Smooth muscle cell (in vitro differentiated cells): ENCODE results near the gene LIPC. TPM values are rescaled to one million over a fixed set of nuclear protein-coding genes. Genes with fewer than 3 reads are reported as not detected.

Source experiments
- DNase-seq: peaks from one replicate; lab custom pipeline; 2025; ENCODE audit not compliant: unreplicated experiment; lab: John Stamatoyannopoulos, UW
- H2AFZ ChIP-seq: fragments of 200-600 bp; sonication (generic); 2 replicates; pipeline ENCODE4 v1.6.0; 2016; ENCODE audit warnings: antibody characterized with exemption, low read depth, mild to moderate bottlenecking
- H3F3A ChIP-seq: fragments of 200-600 bp; sonication (generic); 2 replicates; pipeline ENCODE4 v1.6.0; 2017; ENCODE audit warnings: antibody characterized with exemption, low read depth
- H3K27ac ChIP-seq: fragments of 200-600 bp; sonication (generic); 2 replicates; pipeline ENCODE4 v1.5.1; 2016; ENCODE audit warnings: low read depth, mild to moderate bottlenecking
- H3K27me3 ChIP-seq: fragments of 200-600 bp; sonication (generic); 2 replicates; pipeline ENCODE4 v1.6.1; 2016; ENCODE audit warnings: low read depth, mild to moderate bottlenecking
- H3K36me3 ChIP-seq: fragments of 200-600 bp; sonication (generic); 2 replicates; pipeline ENCODE4 v1.5.1; 2016; ENCODE audit warnings: low read depth
- H3K4me1 ChIP-seq: fragments of 200-600 bp; sonication (generic); 2 replicates; pipeline ENCODE4 v1.5.1; 2016; ENCODE audit warnings: low read depth
- H3K4me2 ChIP-seq: fragments of 200-600 bp; sonication (generic); 2 replicates; pipeline ENCODE4 v1.6.0; 2016; ENCODE audit warnings: mild to moderate bottlenecking
- H3K4me3 ChIP-seq: fragments of 200-600 bp; sonication (generic); 2 replicates; pipeline ENCODE4 v1.5.1; 2016; ENCODE audit warnings: mild to moderate bottlenecking
- H3K79me2 ChIP-seq: fragments of 200-600 bp; sonication (generic); 2 replicates; pipeline ENCODE4 v1.6.0; 2016; ENCODE audit warnings: low read depth, mild to moderate bottlenecking
- H3K9ac ChIP-seq: fragments of 200-600 bp; sonication (generic); 2 replicates; pipeline ENCODE4 v1.6.0; 2016; ENCODE audit warnings: low read depth
- H3K9me3 ChIP-seq: fragments of 200-600 bp; sonication (generic); replicated peaks from 2 replicates; pipeline ENCODE4 v1.5.1; 2016; ENCODE audit warnings: low read depth
- H4K20me1 ChIP-seq: fragments of 200-600 bp; sonication (generic); 2 replicates; pipeline ENCODE4 v1.6.0; 2016; ENCODE audit warnings: low read depth
- WGBS: methylation state at CpG from one replicate; pipeline ENCODE4 v1.1.7; 2016; ENCODE audit warnings: low lambda C conversion rate; 5-methylcytosine and 5-hydroxymethylcytosine counted together
- polyA plus RNA-seq: library from polyadenylated mRNA; unstranded; fragments of >200 nt; fragmentation: Nextera tagmentation; extraction: Ambion mirVana; gene quantifications from 2 replicates; pipeline ENCODE4 v1.2.1, GENCODE V29; 2016
- total RNA-seq: library from RNA; depleted of rRNA; stranded (reverse); fragments of >200 nt; gene quantifications from 2 replicates; pipeline ENCODE4 v1.2.3, GENCODE V29; 2014
- TF ChIP-seq, protein P1 (sequence below): fragments of 200-600 bp; sonication (generic); IDR thresholded peaks from 2 replicates; pipeline ENCODE4 v1.5.1; 2017; ENCODE audit warnings: borderline replicate concordance, mild to moderate bottlenecking, antibody characterized with exemption; ENCODE audit not compliant: insufficient read depth, poor library complexity, severe bottlenecking

Gene LIPC
- total and polyA plus RNA-seq, 2 experiments from 2014 or later: not detected

DNA sequence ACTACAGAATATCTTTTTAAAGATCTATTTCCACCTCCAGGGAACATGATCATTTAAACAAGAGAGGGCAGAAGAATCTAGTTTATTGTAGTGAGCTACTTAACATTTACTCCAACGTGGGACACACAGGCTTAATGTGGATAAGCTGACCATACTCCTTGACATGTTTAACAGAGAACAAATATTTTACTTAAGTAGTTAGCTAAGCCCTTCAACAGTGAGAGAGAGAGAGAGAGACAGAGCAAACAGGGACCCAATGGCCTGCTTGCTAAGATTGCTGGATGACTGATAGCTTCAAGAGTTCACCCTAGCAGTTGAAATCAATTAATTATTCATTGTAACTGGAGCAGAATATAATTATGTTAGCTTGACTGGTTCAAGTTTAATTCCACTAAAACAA is 159.1 kb downstream of the LIPC start:
- no peak overlapping the region for H2AFZ ChIP-seq
- H3K27me3 ChIP-seq: no peaks in the 10 kb centered on the region
- H3K27ac ChIP-seq: no peak overlapping the region
- no peaks in the 10 kb centered on the region for H3K36me3 ChIP-seq
- no peak overlapping the region for H3K4me2 ChIP-seq
- H3K4me1 ChIP-seq: no peaks in the 10 kb centered on the region
- no peak overlapping the region for H3K4me3 ChIP-seq
- 10% methylated on average over 1 of the region's 1 CpG for WGBS
- no peaks in the 10 kb centered on the region for H4K20me1 ChIP-seq
- H3K79me2 ChIP-seq: no peaks in the 10 kb centered on the region
- H3K9me3 ChIP-seq: no peaks in the 10 kb centered on the region
- DNase-seq: no peak
- TF ChIP-seq, protein P1, sequence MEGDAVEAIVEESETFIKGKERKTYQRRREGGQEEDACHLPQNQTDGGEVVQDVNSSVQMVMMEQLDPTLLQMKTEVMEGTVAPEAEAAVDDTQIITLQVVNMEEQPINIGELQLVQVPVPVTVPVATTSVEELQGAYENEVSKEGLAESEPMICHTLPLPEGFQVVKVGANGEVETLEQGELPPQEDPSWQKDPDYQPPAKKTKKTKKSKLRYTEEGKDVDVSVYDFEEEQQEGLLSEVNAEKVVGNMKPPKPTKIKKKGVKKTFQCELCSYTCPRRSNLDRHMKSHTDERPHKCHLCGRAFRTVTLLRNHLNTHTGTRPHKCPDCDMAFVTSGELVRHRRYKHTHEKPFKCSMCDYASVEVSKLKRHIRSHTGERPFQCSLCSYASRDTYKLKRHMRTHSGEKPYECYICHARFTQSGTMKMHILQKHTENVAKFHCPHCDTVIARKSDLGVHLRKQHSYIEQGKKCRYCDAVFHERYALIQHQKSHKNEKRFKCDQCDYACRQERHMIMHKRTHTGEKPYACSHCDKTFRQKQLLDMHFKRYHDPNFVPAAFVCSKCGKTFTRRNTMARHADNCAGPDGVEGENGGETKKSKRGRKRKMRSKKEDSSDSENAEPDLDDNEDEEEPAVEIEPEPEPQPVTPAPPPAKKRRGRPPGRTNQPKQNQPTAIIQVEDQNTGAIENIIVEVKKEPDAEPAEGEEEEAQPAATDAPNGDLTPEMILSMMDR: no peak
- H3K9ac ChIP-seq: no peak overlapping the region
- H3F3A ChIP-seq: no peaks in the 10 kb centered on the region

DNA sequence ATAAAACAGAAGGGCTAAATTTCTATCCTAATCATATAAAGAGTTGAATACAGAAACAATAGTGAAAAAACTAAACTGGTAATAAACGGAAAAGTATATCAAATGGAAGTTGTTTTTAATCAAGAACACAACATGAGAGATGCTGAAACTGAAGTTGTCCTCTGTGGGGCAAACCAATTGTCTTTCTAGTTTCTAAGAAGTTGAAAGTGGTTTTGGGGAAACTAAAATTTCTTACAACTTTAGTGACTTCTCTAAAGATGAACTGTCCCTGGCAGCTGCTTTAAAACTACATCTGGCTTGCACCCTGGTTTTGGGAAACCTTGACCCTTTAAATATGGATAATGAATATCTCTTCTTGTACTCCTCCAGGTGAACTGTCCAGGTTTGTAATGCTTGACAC is 162.1 kb downstream of the LIPC start:
- H3K9me3 ChIP-seq: no peaks in the 10 kb centered on the region
- H3K79me2 ChIP-seq: no peaks in the 10 kb centered on the region
- TF ChIP-seq, protein P1: no peak
- no peak overlapping the region for H3K4me2 ChIP-seq
- H4K20me1 ChIP-seq: no peaks in the 10 kb centered on the region
- no peaks in the 10 kb centered on the region for H3K4me1 ChIP-seq
- no peak overlapping the region for H2AFZ ChIP-seq
- no peaks in the 10 kb centered on the region for H3K27me3 ChIP-seq
- no peak overlapping the region for H3K4me3 ChIP-seq
- H3F3A ChIP-seq: no peaks in the 10 kb centered on the region
- no peak for DNase-seq
- H3K36me3 ChIP-seq: peaks cover 3% of the 10 kb centered on the region
- 100% methylated on average over 1 of the region's 1 CpG for WGBS
- no peak overlapping the region for H3K27ac ChIP-seq
- H3K9ac ChIP-seq: no peak overlapping the region

DNA sequence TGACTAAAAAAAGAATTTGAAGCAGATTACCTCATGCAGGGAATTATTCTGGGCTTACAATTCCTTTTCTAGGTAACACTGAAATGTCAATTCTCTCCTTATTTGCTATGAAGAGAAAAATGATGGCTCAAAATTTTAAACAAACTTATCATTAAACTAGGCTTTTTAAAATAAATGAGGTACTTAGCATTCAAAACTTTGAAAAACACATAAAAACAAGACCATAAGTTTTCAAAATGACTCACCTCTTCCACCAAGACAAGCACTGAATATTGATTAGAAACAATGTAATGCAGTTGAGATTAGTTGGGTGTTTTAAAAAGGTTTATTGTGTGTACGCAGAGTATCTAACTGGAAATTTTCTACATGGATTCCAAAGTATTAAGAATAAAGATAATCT is 163.1 kb downstream of the LIPC start:
- WGBS: 100% methylated on average over 1 of the region's 1 CpG
- H3K9ac ChIP-seq: no peak overlapping the region

More for the DNA sequence above, 163.1 kb downstream of the LIPC start:
- Histone ChIP-seq H3K4me3 (no peak overlapping the region), H3K9me3 (no peaks in the 10 kb centered on the region), H3K27ac (no peak overlapping the region), H3F3A (no peaks in the 10 kb centered on the region), H3K4me2 (no peak overlapping the region), H3K36me3 (peaks cover 3% of the 10 kb centered on the region), H2AFZ (no peak overlapping the region), H4K20me1 (no peaks in the 10 kb centered on the region), H3K4me1 (no peaks in the 10 kb centered on the region), H3K27me3 (no peaks in the 10 kb centered on the region), H3K79me2 (no peaks in the 10 kb centered on the region)
- no peak for DNase-seq
- TF ChIP-seq, protein P1: no peak
